ENCODE results near the gene NEDD4L.

GRCh38 chr18:58101291-58101794 is 57.3 kb downstream of the NEDD4L start:
- TF ChIP-seq CTCF (tag by site-specific recombination; IDR thresholded peaks at IDR 0.05) = no peak
- TF ChIP-seq ZNF26 (tag by site-specific recombination; IDR thresholded peaks at IDR 0.05) = no peak
